K562 (cell line): ENCODE measurements around the gene SLC24A4. TPM values are rescaled to one million over a fixed set of nuclear protein-coding genes. Genes with fewer than 3 reads are reported as not detected.

Source experiments
- ATAC-seq: fragments of 200-7000 bp; cut with Tn5 transposase; 3 replicates; pipeline ENCODE4 v1.9.1; 2020; ENCODE audit warnings: moderate library complexity
- BruUV-seq: library from RNA; stranded (reverse); fragments of 400-500 nt; replicated peaks from 2 replicates; lab custom pipeline; 2021; lab: Mats Ljungman, UMichigan
- CTCF ChIA-PET: fragments of 300-600 bp; formaldehyde crosslinking; extraction: SDS; loops from one replicate; lab custom pipeline; 2021; ENCODE audit warnings: low intra/inter-chr PET ratio; lab: Yijun Ruan, JAX
- POLR2A ChIA-PET: fragments of 300-600, 350-650 bp; sonication (Branson Sonifier 250); formaldehyde crosslinking; extraction: SDS; loops from one replicate; lab custom pipeline; 2021; ENCODE audit warnings: antibody characterized with exemption, inconsistent platforms; lab: Yijun Ruan, JAX
- DNase-seq, 4 experiments: peaks; one replicate each; pipeline versions ENCODE4 v3.0.0 to v3.0.0-alpha.2; 2011 to 2018; ENCODE audit warnings: low spot score in 3 of 4, mixed read lengths in 3 of 4; ENCODE audit errors: extremely low read depth in 1 of 4
- FAIRE-seq: peaks from 2 replicates; lab custom pipeline; 2011; peaks lifted over from hg19 to GRCh38; lab: Jason Lieb, UNC
- H2AFZ ChIP-seq: 2 replicates; pipeline ENCODE4 v1.6.0; 2011; ENCODE audit warnings: low read depth, low read length, control low read depth, inconsistent platforms
- H3K27ac ChIP-seq: fragments of 200-600 bp; 3 replicates; pipeline ENCODE4 v1.8.0; 2011; ENCODE audit warnings: low read depth, mild to moderate bottlenecking, control low read depth, inconsistent platforms, low read length, moderate library complexity, mixed read lengths; ENCODE audit errors: extremely low read depth
- H3K27me3 ChIP-seq, 2 experiments: fragments of 300-600 bp in 1 of 2; 2 replicates in 1 of 2; 3 replicates in 1 of 2; pipeline versions ENCODE4 v1.6.0 to v1.8.0; 2011; ENCODE audit warnings: inconsistent platforms in 2 of 2, low read length in 2 of 2, mild to moderate bottlenecking in 1 of 2, mixed read lengths in 1 of 2, moderate library complexity in 1 of 2; ENCODE audit not compliant: control insufficient read depth in 2 of 2, insufficient read depth in 2 of 2
- H3K36me3 ChIP-seq: fragments of 300-600 bp; 3 replicates; pipeline ENCODE4 v1.8.0; 2011; ENCODE audit warnings: mild to moderate bottlenecking, low read length, inconsistent platforms; ENCODE audit not compliant: control insufficient read depth, insufficient read depth
- H3K4me1 ChIP-seq, 2 experiments: fragments of 200-600 bp in 1 of 2; replicated peaks in 1 of 2; 2 replicates in 1 of 2; 3 replicates in 1 of 2; pipeline versions ENCODE4 v1.5.1 to v1.8.0; 2011; ENCODE audit warnings: inconsistent platforms in 2 of 2, low read length in 2 of 2, mild to moderate bottlenecking in 1 of 2, mixed read lengths in 1 of 2, moderate library complexity in 1 of 2; ENCODE audit not compliant: control insufficient read depth in 2 of 2, insufficient read depth in 2 of 2
- H3K4me2 ChIP-seq: 2 replicates; pipeline ENCODE4 v1.6.1; 2011; ENCODE audit warnings: low read length, control low read depth, inconsistent platforms, mixed read lengths; ENCODE audit not compliant: insufficient read depth
- H3K4me3 ChIP-seq: fragments of 200-600 bp; sonication (generic), shearing (Covaris generic); 2 replicates; pipeline ENCODE4 v1.5.1; 2016; ENCODE audit warnings: control low read depth, inconsistent platforms
- H3K79me2 ChIP-seq: fragments of 200-600 bp; 3 replicates; pipeline ENCODE4 v1.8.0; 2011; ENCODE audit warnings: low read length, inconsistent platforms; ENCODE audit not compliant: control insufficient read depth, insufficient read depth
- H3K9ac ChIP-seq, 2 experiments: 2 replicates each; pipeline versions ENCODE4 v1.6.0 to v1.6.1; 2011; ENCODE audit warnings: low read depth in 2 of 2, low read length in 2 of 2, control low read depth in 1 of 2, inconsistent platforms in 1 of 2, mild to moderate bottlenecking in 1 of 2, mixed read lengths in 1 of 2; ENCODE audit not compliant: insufficient read depth in 1 of 2
- H3K9me1 ChIP-seq: one replicate; pipeline ENCODE4 v1.6.0; 2011; ENCODE audit warnings: inconsistent platforms, mild to moderate bottlenecking, low read length, moderate library complexity; ENCODE audit not compliant: control insufficient read depth, insufficient read depth
- H3K9me3 ChIP-seq: replicated peaks from 2 replicates; pipeline ENCODE4 v1.5.1; 2011; ENCODE audit warnings: low read depth, low read length, inconsistent platforms; ENCODE audit not compliant: control insufficient read depth, insufficient read depth
- H4K20me1 ChIP-seq: replicated peaks from 2 replicates; pipeline ENCODE4 v1.6.1; 2011; ENCODE audit warnings: low read length, inconsistent platforms, mixed read lengths; ENCODE audit not compliant: control insufficient read depth, insufficient read depth
- CC2D1A ChIP-seq: fragments of 450-650 bp; IDR thresholded peaks from 2 replicates; pipeline ENCODE4 v1.6.1; 2017; ENCODE audit warnings: mild to moderate bottlenecking
- FOXJ2 ChIP-seq: fragments of 200-800 bp; sonication (Bioruptor generic); IDR thresholded peaks from 2 replicates; pipeline ENCODE4 v1.6.1; 2016; ENCODE audit warnings: missing genetic modification characterization, missing compliant biosample characterization
- NFXL1 ChIP-seq: fragments of 450-650 bp; formaldehyde crosslinking; IDR thresholded peaks from 2 replicates; pipeline ENCODE4 v1.4.0; 2021; ENCODE audit warnings: mild to moderate bottlenecking
- NR4A1 ChIP-seq, 2 experiments: fragments of 250-450 bp in 1 of 2; fragments of 450-650 bp in 1 of 2; sonication (Bioruptor Pico) in 1 of 2; IDR thresholded peaks; 2 replicates each; pipeline versions ENCODE4 v1.4.0 to v1.6.1; 2016 to 2020; ENCODE audit warnings: mild to moderate bottlenecking in 2 of 2, missing compliant biosample characterization in 1 of 2, missing genetic modification characterization in 1 of 2, moderate library complexity in 1 of 2
- RBBP5 ChIP-seq: fragments of 200-600 bp; sonication (generic); IDR thresholded peaks from 2 replicates; pipeline ENCODE4 v1.6.1; 2012; ENCODE audit warnings: borderline replicate concordance, mild to moderate bottlenecking, low read length, control low read depth, inconsistent platforms; ENCODE audit not compliant: insufficient read depth, poor library complexity, severe bottlenecking
- RFX5 ChIP-seq: IDR thresholded peaks from 2 replicates; pipeline ENCODE4 v1.6.1; 2011; ENCODE audit warnings: low read depth, mild to moderate bottlenecking, improper control_type of control experiment, low read length
- TRIM25 ChIP-seq: fragments of 450-650 bp; IDR thresholded peaks from 2 replicates; pipeline ENCODE4 v1.7.0; 2016; ENCODE audit warnings: borderline replicate concordance
- XRCC5 ChIP-seq: fragments of 200-400 bp; formaldehyde crosslinking; IDR thresholded peaks from 2 replicates; pipeline ENCODE4 v1.6.1; 2017; ENCODE audit warnings: low read depth, mild to moderate bottlenecking, low read length
- WGBS: fragments of 100-300 bp; shearing (Covaris generic); methylation state at CpG from one replicate; pipeline ENCODE4 v1.1.6; 2016; ENCODE audit warnings: low coverage, mixed read lengths; ENCODE audit not compliant: insufficient coverage; ENCODE audit errors: missing lambda C conversion rate; 5-methylcytosine and 5-hydroxymethylcytosine counted together
- in situ Hi-C: fragments of 300-500 bp; cut with MboI; formaldehyde crosslinking; loops from 4 replicates; pipeline ENCODE4 v1.15.0; 2018; ENCODE audit warnings: inconsistent platforms, mixed read lengths
- intact Hi-C: fragments of 100-400 bp; cut with micrococcal nuclease; formaldehyde crosslinking; loops from 2 replicates; pipeline ENCODE4 v1.14.2; 2022
- polyA plus RNA-seq, 8 experiments: library from polyadenylated mRNA; depleted of rRNA in 4 of 8; stranded (reverse) in 5 of 8; unstranded in 3 of 8; fragments of >200 nt; fragmentation: Nextera tagmentation in 2 of 8; fragmentation: Illumina TruSeq in 1 of 8; extraction: Ambion mirVana in 2 of 8; extraction: Trizol in 1 of 8; gene quantifications; 2 replicates each; pipeline versions ENCODE4 v1.2.1 to v1.2.3, GENCODE V29; 2011 to 2014; ENCODE audit warnings: inconsistent platforms in 1 of 8, missing spikeins in 1 of 8
- total RNA-seq, 7 experiments: library from RNA; depleted of rRNA in 6 of 7; stranded (reverse); fragments of >200 nt in 6 of 7; fragmentation: Illumina TruSeq in 2 of 7; extraction: Trizol in 2 of 7; gene quantifications; 2 replicates each; pipeline versions ENCODE4 v1.2.1 to v1.2.3, GENCODE V29; 2011 to 2021; ENCODE audit warnings: low replicate concordance in 1 of 7
- TF ChIP-seq, protein P1 (sequence below): fragments of 450-650 bp; formaldehyde crosslinking; IDR thresholded peaks from 2 replicates; pipeline ENCODE4 v1.4.0; 2022; ENCODE audit warnings: mild to moderate bottlenecking, moderate library complexity

Gene SLC24A4
- total and polyA plus RNA-seq, 9 of the 15 experiments (the other 6 are each of a cell fraction or from before 2014, with no cell fraction given): not detected

DNA sequence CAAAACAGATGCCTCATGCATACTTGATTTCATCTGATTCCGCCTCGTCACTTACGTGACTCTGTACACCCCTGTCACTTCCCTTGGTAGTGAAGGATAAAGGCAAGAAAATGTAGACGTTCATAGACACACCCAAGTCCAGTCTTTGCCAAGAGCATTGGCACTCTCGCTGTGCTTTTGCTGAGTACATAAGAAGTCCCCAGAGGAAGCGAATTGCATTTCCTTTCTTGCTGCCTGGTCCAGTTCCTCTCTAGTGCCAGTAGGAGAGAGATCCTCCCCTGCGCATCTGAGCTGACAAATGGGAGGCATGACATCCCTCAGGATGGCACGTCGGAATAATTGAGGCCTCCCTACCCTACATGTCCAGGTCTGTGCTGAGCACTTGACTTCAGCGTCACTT is 169.3 kb downstream of the SLC24A4 start:
- Histone ChIP-seq H3K9me3 (no peaks in the 10 kb centered on the region), H2AFZ (no peak overlapping the region), H3K4me2 (no peak overlapping the region), H3K27ac (no peak overlapping the region), H3K9ac (no peak overlapping the region), H3K4me3 (no peak overlapping the region), H3K36me3 (no peaks in the 10 kb centered on the region), H4K20me1 (no peaks in the 10 kb centered on the region), H3K79me2 (no peaks in the 10 kb centered on the region), H3K4me1 (no peaks in the 10 kb centered on the region), H3K9me1 (no peaks in the 10 kb centered on the region), H3K27me3 (peaks cover 3 to 45% of the 10 kb centered on the region in 2 experiments; a peak in 4 of 5 replicates)
- TF ChIP-seq NR4A1 (CRISPR knock-in tag; IDR thresholded peaks at IDR 0.05) (no peak), NR4A1 (tag; IDR thresholded peaks at IDR 0.05) (no peak), XRCC5 (no peak), TRIM25 (no peak), NFXL1 (no peak), RFX5 (no peak), CC2D1A (no peak), FOXJ2 (no peak), RBBP5 (no peak)
- TF ChIP-seq, protein P1, sequence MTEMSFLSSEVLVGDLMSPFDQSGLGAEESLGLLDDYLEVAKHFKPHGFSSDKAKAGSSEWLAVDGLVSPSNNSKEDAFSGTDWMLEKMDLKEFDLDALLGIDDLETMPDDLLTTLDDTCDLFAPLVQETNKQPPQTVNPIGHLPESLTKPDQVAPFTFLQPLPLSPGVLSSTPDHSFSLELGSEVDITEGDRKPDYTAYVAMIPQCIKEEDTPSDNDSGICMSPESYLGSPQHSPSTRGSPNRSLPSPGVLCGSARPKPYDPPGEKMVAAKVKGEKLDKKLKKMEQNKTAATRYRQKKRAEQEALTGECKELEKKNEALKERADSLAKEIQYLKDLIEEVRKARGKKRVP (CRISPR knock-in tag): no peak
- 0% methylated on average over 7 of the region's 10 CpGs for WGBS
- DNase-seq: no peak
- no peak for FAIRE-seq
- POLR2A ChIA-PET: no interaction called here
- in situ Hi-C loops (no loop called here), intact Hi-C loops (no loop called here)
- no peak for ATAC-seq
- no TSS peak for BruUV-seq
- CTCF ChIA-PET: no interaction called here
